Measurements from ENCODE around the gene MAP2K4.
A peak's percentile ranks its signal among the peaks of the same experiment; 100 is the strongest.
"Not testable (repeated sequence)": the region's sequence is repeated elsewhere in the genome, so short reads cannot be mapped to it uniquely, and the experiment has no call there.

The MAP2K4 gene

DNA sequence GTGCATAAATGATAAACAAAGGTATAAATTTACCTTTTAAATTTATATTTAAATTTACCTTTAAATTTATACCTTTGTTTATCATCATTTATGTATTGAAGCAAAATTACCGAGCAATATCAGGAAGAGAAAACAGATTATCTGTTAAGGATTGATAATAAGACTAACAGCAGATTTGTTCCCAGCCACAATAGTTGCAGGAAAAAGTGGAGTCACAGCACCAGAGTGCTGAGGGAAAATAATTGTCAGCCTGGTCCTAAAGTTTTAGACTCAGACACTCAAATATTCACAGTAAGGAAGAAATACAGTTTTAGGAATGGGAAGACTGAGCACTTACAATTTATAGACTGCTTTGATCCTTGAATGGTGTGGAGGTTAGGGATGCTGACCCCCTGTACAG, 117.2 kb downstream of the MAP2K4 start:
- peak; percentile 33 for TF ChIP-seq SETDB1 (IDR thresholded peaks at IDR 0.05; ENCODE audit: insufficient read length, low read length)
- TF ChIP-seq, protein P1, sequence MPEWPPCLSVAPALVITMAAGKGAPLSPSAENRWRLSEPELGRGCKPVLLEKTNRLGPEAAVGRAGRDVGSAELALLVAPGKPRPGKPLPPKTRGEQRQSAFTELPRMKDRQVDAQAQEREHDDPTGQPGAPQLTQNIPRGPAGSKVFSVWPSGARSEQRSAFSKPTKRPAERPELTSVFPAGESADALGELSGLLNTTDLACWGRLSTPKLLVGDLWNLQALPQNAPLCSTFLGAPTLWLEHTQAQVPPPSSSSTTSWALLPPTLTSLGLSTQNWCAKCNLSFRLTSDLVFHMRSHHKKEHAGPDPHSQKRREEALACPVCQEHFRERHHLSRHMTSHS (tag by site-specific recombination; IDR thresholded peaks at IDR 0.05) = no peak
- POLR2A ChIA-PET = no interaction called here
- peaks cover 25 to 49% of the 10 kb centered on the region in 2 experiments for H3K36me3 ChIP-seq (ENCODE audit: control insufficient read depth in 2 of 2, insufficient read depth in 1 of 2, low read length in 2 of 2)

DNA sequence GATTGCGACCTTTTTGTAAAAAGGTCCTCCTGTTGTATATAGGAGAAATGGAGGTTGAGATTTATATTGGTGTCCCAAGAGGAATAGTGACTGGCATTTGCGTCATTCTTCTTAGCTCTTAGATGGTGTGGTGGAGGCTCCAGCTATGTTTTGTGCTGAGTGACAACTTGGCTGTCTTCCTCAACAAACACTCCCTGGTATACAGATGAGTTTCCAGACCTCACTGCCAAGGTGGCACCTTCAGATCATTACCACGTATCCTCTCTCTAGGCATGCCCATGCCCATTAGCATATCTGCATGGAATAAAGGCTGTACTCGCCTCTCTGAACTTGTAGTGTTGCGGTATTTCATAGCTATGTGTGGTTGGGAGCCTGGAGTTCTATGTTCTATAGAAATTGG, 120.0 kb downstream of the MAP2K4 start:
- Histone ChIP-seq H3K4me3 (ENCODE audit: low read depth, low read length) (no peak overlapping the region), H3K27ac (ENCODE audit: extremely low read depth, low read depth, low read length) (no peak overlapping the region), H3K4me1 (ENCODE audit: control insufficient read depth, insufficient read depth, low read length) (no peaks in the 10 kb centered on the region), H3K9me3 (ENCODE audit: control insufficient read depth, insufficient read depth, low read depth, low read length) (no peaks in the 10 kb centered on the region; the same call in 1 of the 2 replicates), H3K36me3 (ENCODE audit: control insufficient read depth in 2 of 2, insufficient read depth in 1 of 2, low read length in 2 of 2) (peaks cover 21 to 64% of the 10 kb centered on the region in 2 experiments)
- TF ChIP-seq ZSCAN30 (tag by site-specific recombination; IDR thresholded peaks at IDR 0.05) = no peak
- TF ChIP-seq ZNF658 (tag by site-specific recombination; IDR thresholded peaks at IDR 0.05) = no peak
- TF ChIP-seq, protein P2, sequence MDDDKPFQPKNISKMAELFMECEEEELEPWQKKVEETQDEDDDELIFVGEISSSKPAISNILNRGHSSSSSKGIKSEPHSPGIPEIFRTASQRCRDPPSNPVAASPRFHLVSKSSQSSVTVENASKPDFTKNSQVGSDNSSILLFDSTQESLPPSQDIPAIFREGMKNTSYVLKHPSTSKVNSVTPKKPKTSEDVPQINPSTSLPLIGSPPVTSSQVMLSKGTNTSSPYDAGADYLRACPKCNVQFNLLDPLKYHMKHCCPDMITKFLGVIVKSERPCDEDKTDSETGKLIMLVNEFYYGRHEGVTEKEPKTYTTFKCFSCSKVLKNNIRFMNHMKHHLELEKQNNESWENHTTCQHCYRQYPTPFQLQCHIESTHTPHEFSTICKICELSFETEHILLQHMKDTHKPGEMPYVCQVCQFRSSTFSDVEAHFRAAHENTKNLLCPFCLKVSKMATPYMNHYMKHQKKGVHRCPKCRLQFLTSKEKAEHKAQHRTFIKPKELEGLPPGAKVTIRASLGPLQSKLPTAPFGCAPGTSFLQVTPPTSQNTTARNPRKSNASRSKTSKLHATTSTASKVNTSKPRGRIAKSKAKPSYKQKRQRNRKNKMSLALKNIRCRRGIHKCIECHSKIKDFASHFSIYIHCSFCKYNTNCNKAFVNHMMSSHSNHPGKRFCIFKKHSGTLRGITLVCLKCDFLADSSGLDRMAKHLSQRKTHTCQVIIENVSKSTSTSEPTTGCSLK (tag by site-specific recombination; IDR thresholded peaks at IDR 0.05) = no peak
- no peak for TF ChIP-seq ZFP37 (tag by site-specific recombination; IDR thresholded peaks at IDR 0.05)
- no peak for TF ChIP-seq HOXC10 (CRISPR knock-in tag; IDR thresholded peaks at IDR 0.05)
- TF ChIP-seq, protein P3, sequence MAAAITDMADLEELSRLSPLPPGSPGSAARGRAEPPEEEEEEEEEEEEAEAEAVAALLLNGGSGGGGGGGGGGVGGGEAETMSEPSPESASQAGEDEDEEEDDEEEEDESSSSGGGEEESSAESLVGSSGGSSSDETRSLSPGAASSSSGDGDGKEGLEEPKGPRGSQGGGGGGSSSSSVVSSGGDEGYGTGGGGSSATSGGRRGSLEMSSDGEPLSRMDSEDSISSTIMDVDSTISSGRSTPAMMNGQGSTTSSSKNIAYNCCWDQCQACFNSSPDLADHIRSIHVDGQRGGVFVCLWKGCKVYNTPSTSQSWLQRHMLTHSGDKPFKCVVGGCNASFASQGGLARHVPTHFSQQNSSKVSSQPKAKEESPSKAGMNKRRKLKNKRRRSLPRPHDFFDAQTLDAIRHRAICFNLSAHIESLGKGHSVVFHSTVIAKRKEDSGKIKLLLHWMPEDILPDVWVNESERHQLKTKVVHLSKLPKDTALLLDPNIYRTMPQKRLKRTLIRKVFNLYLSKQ (tag by site-specific recombination; IDR thresholded peaks at IDR 0.05; ENCODE audit: borderline replicate concordance) = no peak
- TF ChIP-seq ZNF785 (tag by site-specific recombination; IDR thresholded peaks at IDR 0.05) = no peak
- TF ChIP-seq, protein P4, sequence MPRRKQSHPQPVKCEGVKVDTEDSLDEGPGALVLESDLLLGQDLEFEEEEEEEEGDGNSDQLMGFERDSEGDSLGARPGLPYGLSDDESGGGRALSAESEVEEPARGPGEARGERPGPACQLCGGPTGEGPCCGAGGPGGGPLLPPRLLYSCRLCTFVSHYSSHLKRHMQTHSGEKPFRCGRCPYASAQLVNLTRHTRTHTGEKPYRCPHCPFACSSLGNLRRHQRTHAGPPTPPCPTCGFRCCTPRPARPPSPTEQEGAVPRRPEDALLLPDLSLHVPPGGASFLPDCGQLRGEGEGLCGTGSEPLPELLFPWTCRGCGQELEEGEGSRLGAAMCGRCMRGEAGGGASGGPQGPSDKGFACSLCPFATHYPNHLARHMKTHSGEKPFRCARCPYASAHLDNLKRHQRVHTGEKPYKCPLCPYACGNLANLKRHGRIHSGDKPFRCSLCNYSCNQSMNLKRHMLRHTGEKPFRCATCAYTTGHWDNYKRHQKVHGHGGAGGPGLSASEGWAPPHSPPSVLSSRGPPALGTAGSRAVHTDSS (tag by site-specific recombination; IDR thresholded peaks at IDR 0.05) = no peak
- ChIA-PET POLR2A (no interaction called here), CTCF (interaction anchor here (0.6 kb wide), 1 partner anchor 669 kb away, joined by 5 read pairs; no protein-coding TSS in a partner anchor)

More for the DNA sequence above, 117.2 kb downstream of the MAP2K4 start:
- CTCF ChIA-PET = no interaction called here
- Histone ChIP-seq H3K4me1 (ENCODE audit: control insufficient read depth, insufficient read depth, low read length) (no peaks in the 10 kb centered on the region), H3K27ac (ENCODE audit: extremely low read depth, low read depth, low read length) (no peak overlapping the region), H3K9me3 (ENCODE audit: control insufficient read depth, insufficient read depth, low read depth, low read length) (no peaks in the 10 kb centered on the region; the same call in 1 of the 2 replicates), H3K4me3 (ENCODE audit: low read depth, low read length) (no peak overlapping the region)

DNA sequence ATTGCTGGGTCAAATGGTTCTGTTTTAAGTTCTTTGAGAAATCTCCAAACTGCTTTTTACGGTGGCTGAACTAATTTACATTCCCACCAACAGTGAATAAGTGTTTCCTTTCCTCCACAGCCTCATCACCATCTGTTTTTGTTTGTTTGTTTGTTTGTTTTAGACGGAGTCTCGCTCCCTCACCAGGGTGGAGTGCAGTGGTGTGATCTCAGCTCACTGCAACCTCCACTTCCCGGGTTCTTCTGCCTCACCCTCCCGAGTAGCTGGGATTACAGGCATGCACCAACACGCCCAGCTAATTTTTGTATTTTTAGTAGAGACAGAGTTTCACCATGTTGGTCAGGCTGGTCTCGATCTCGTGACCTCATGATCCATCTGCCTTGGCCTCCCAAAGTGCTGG, 141.5 kb downstream of the MAP2K4 start:
- H3K4me1 ChIP-seq (ENCODE audit: control insufficient read depth, insufficient read depth, low read length); CTCF ChIA-PET; H3K9me3 ChIP-seq (ENCODE audit: control insufficient read depth, insufficient read depth, low read depth, low read length); H3K4me3 ChIP-seq (ENCODE audit: low read depth, low read length); H3K27ac ChIP-seq (ENCODE audit: extremely low read depth, low read depth, low read length); POLR2A ChIA-PET; H3K36me3 ChIP-seq (ENCODE audit: control insufficient read depth in 2 of 2, insufficient read depth in 1 of 2, low read length in 2 of 2): not testable (repeated sequence)

DNA sequence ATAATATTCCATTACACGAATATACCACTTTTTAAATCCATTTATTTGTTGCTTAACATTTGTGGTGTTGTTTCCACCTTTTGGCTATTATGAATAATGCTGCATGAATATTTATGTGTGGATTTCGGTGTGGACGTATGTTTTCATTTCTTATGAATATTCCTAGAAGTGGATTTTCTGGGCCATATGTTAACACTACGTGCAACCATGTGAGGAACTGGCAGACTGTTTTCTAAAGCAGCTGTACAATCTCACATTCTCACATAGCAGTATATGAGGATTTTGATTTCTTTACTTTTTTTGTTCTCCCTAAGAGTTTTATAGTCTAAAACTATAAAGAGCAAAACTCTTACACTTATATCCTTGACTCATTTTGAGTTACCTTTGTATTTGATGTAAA, 143.4 kb downstream of the MAP2K4 start:
- H3K4me1 ChIP-seq (ENCODE audit: control insufficient read depth, insufficient read depth, low read length) = no peaks in the 10 kb centered on the region
- CTCF ChIA-PET = no interaction called here
- TF ChIP-seq, protein P5, sequence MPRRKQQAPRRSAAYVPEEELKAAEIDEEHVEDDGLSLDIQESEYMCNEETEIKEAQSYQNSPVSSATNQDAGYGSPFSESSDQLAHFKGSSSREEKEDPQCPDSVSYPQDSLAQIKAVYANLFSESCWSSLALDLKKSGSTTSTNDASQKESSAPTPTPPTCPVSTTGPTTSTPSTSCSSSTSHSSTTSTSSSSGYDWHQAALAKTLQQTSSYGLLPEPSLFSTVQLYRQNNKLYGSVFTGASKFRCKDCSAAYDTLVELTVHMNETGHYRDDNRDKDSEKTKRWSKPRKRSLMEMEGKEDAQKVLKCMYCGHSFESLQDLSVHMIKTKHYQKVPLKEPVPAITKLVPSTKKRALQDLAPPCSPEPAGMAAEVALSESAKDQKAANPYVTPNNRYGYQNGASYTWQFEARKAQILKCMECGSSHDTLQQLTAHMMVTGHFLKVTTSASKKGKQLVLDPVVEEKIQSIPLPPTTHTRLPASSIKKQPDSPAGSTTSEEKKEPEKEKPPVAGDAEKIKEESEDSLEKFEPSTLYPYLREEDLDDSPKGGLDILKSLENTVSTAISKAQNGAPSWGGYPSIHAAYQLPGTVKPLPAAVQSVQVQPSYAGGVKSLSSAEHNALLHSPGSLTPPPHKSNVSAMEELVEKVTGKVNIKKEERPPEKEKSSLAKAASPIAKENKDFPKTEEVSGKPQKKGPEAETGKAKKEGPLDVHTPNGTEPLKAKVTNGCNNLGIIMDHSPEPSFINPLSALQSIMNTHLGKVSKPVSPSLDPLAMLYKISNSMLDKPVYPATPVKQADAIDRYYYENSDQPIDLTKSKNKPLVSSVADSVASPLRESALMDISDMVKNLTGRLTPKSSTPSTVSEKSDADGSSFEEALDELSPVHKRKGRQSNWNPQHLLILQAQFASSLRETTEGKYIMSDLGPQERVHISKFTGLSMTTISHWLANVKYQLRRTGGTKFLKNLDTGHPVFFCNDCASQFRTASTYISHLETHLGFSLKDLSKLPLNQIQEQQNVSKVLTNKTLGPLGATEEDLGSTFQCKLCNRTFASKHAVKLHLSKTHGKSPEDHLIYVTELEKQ (tag by site-specific recombination; IDR thresholded peaks at IDR 0.05; ENCODE audit: borderline replicate concordance) = no peak
- H3K36me3 ChIP-seq (ENCODE audit: control insufficient read depth in 2 of 2, insufficient read depth in 1 of 2, low read length in 2 of 2) = no peaks in the 10 kb centered on the region
- POLR2A ChIA-PET = no interaction called here
- H3K27ac ChIP-seq (ENCODE audit: extremely low read depth, low read depth, low read length) = no peak overlapping the region
- no peaks in the 10 kb centered on the region for H3K9me3 ChIP-seq (ENCODE audit: control insufficient read depth, insufficient read depth, low read depth, low read length)
- H3K4me3 ChIP-seq (ENCODE audit: low read depth, low read length) = no peak overlapping the region
